Measurements from ENCODE around the gene CNTNAP2.

Gene CNTNAP2

DNA sequence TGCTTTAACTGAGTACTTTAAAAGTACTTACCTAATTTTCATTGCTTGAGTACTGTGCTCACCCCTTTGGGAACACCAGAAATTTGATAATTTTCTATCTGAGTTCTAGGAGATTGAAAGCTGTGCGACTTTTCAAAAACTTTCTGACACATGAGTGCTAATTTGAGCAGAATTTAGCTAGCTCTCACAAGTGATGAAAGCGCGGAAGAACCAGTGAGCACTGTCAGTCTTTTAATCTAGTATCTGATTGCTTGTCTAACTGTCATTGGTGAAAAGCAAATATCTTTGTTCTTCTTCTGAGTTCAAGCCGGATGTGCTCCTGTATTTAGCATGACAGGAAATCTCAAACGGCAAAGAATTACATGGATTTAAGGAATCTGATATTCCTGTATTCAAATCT, 899.4 kb downstream of the CNTNAP2 start:
- DNase-seq (ENCODE audit: low spot score) = no peak

DNA sequence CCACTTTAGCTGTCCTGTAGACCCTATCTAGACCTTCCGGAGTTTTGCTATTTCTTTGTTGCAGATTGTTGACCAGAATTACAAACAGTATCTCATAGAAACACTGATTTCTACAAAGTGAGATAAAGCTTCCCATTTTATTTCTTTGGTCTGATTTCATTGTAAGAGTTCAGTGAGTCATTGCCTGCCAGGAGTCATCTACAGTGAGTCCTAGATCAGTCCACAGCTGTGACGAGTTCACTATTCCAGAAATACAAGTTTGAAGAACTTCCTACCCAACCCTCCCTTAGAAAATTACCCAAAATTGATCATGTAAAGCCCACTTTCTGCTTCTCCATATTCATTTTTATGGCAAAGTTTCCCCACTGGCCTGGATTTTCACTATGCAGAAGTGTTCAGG, 905.5 kb downstream of the CNTNAP2 start:
- no peak for DNase-seq (ENCODE audit: low spot score)

DNA sequence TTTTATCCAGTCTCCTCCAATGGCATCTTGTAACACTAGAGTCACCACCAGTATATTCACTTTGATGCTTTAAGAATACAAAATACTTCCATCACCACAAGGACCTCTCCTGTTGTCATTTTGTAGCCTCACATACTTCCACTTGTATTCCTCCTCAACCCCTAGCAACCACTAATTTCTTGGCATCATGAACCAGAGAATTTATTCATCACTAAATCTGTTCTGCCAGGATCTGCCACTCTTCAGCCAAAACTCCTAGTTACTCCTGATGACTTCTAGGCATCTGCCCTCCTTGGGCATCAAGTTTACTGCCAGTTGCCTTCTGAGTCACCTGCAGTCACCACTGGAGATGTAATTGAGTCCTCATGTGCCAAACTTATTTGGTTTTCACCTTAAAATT, 906.8 kb downstream of the CNTNAP2 start:
- no peak for DNase-seq (ENCODE audit: low spot score)

GRCh38 chr7:147029953-147030352, 913.4 kb downstream of the CNTNAP2 start:
- DNase-seq (ENCODE audit: low spot score) = no peak

DNA sequence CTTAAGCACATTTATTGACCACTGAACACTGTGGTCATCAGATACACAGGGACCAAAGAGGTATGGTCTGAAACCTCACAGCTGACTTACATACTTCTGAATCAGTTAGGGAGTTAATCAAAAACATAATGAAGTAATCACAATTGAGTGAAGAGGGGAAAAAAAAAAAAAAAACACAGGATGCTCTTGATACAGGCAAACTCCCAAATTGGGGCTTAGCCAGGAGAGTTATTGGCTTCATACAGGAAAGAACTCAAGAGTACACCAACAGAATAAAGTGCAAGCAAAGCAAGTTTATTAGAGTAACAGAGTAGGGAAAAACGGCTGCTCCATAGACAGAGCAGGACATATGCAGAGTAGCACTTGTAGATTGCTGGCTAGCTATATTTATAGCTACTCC, 917.0 kb downstream of the CNTNAP2 start:
- no peak for DNase-seq (ENCODE audit: low spot score)

DNA sequence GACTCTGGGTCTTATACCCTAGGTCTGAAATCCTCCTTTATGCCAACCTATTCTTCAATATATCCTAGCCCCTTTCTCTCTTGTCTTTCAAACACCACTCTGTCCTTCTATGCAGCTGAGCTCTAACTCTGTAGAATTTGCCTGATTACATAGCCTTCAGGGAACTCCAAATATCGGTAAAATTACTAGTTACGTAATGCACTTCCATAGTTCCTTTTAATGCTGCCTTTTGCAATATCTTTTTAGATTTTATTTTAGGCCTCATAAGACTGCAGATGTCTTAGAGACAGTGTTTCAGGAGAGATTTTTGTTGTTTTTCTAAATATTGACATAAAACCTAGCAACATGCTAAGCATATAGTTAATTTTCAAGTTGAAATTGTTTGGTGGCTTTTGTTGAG, 924.8 kb downstream of the CNTNAP2 start:
- DNase-seq (ENCODE audit: low spot score) = no peak

- DNase-seq (ENCODE audit: low spot score) = no peak
Observed at GRCh38 chr7:147044941-147045340, 928.3 kb downstream of the CNTNAP2 start.

GRCh38 chr7:147047696-147048095, 931.1 kb downstream of the CNTNAP2 start:
- no peak for DNase-seq (ENCODE audit: low spot score)

DNA sequence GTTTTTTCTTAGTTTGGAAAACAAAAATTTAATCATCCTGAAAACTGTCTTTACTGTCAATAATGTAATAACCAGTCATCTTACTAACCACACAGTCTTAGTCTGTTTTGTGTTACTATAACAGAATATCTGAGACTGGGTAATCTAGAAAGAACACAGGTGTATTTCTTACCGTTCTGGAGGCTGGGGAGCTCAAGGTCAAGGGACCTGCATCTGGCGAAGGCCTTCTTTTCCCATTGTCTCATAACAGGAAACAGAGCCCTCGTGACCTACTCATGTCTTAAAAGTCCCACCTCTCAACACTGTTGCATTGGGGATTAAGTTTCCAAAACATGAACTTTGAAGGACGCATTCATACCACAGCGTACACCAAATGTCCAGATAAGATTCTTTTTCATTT, 932.3 kb downstream of the CNTNAP2 start:
- DNase-seq (ENCODE audit: low spot score) = no peak

GRCh38 chr7:147052818-147053217, 936.2 kb downstream of the CNTNAP2 start:
- no peak for DNase-seq (ENCODE audit: low spot score)

- no peak for DNase-seq (ENCODE audit: low spot score)
Observed at GRCh38 chr7:147053746-147054145, 937.1 kb downstream of the CNTNAP2 start.

- DNase-seq (ENCODE audit: low spot score) = no peak
Observed at GRCh38 chr7:147060070-147060469, 943.5 kb downstream of the CNTNAP2 start.

- DNase-seq (ENCODE audit: low spot score) = no peak
Observed at GRCh38 chr7:147062897-147063296, 946.3 kb downstream of the CNTNAP2 start.

DNA sequence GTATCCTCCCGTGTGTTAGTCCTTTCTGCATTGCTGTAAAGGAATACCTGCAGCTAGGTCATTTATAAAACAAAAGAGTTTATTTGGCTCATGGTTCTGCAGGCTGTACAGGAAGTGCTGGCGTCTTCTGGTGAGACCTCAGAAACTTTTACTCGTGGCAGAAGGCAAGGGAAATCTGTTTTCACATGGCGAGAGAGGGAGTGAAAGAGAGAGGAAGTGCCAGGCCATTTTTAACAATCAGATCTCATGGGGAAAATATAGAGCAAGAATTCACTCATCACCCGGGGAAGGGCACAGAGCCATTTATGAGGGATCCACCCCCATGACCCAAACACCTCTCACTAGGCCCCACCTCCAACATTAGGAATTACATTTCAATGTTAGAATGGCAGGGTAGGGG, 952.2 kb downstream of the CNTNAP2 start:
- no peak for DNase-seq (ENCODE audit: low spot score)

DNA sequence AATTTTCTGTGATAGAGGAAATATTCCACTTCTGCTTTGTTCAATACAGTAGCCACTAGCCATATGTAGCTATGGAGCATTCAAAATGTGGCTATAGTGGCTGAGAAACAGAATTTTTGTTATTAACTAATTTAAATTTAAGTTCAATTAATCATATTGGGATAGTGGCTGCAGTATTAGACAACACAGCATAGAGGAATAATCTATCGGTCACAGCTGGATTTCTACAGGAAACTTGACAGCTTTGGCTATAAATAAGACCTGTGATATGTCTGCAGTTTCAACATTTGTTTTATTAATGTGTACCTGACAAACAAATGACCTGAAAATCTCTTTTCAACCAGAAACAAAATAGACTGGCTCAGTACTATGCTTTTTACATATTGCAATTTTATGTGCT, 953.2 kb downstream of the CNTNAP2 start:
- no peak for DNase-seq (ENCODE audit: low spot score)

- no peak for DNase-seq (ENCODE audit: low spot score)
Observed at GRCh38 chr7:147070886-147071285, 954.3 kb downstream of the CNTNAP2 start.

DNA sequence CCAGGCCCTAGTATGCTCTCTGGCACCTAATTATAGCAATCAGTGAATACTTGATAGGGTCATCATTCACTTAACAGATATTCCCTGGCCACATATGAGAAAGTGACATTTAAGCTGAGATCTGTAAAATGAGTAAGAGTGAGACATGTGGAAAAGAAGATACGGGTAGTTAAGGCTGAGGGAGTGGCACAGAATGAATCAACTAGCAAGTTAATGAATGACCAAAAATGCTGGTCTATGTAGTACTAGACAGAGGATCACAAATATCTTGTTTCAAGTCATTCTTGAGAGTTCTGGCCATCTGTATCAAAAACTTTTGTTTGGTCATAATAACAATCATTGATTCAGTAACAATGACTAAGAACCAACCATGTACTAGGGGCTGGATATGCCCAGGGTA, 954.9 kb downstream of the CNTNAP2 start:
- no peak for DNase-seq (ENCODE audit: low spot score)

DNA sequence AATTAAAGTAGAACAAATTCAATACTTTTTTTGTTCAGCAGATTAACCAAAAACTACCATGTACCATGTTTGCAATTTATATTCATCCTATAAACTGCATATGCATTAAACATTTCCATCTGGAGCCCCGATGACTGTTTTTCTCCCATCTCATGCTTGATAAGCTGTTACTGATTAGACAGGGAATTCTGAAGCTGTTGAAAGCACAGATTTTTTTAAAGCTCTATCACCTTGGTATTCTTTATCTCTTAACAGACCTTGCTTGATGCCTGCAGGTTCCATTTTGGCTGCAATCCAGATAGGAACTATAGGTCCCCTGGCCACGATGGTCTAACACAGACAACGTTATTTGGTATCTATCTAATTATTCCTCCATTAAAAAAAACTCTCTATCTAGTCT, 961.7 kb downstream of the CNTNAP2 start:
- DNase-seq (ENCODE audit: low spot score) = no peak

DNA sequence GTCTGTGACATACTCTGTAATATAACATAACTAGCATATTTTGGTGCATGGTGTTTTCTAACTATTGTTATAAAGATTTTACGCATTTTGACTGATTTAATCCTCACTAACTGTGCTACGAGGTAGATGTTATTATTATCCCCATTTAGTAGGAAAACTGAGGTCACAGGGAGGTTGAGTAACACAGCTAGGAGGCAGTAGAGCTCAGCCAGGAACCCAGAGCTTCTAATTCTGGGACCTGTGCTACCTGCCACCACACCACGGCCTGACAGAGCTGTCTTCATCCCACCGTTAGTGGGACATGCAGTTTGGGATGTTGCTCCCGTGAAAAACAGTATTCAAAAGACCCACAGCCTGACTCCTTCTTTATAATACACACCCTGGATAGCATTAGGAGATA, 962.5 kb downstream of the CNTNAP2 start:
- DNase-seq (ENCODE audit: low spot score) = no peak

- DNase-seq (ENCODE audit: low spot score) = no peak
Observed at GRCh38 chr7:147079921-147080420, 963.4 kb downstream of the CNTNAP2 start.

DNA sequence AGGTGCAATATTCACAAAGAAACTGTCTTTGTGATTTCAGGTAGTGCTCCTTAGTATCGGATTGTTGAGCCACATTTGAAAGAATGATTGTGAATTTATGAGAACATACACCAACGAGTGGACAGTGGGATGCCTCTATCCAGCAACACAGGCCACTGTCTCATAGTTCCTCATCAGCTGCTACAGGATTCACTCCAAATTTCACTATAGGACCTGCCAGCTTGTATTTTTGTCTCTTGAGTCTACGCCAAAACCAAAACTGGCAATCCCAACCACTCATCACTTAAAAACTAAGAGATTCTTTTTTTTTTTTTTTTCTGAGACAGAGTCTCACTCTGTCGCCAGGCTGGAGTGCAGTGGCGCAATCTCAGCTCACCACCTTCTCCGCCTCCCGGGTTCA, 964.5 kb downstream of the CNTNAP2 start:
- DNase-seq (ENCODE audit: low spot score) = no peak

DNA sequence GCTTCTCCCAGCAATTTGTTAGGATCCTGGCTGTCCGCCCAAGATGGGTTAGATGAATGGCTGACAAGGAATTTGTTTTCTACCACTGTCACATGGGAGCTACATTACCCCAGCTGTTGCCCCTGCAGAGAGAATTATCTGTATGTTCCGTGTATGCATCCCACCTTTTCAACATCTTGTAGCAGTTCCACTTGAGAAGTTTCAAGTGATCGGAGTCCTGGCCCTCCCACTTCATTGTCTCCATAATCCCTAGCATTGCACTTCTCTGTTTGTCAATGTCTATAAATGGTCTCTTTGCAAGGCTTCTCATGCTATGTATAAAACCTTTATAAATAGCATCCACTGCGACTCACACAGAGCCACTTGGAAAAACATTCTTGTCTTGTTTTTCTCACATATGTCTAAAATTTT, 972.5 kb downstream of the CNTNAP2 start:
- DNase-seq (ENCODE audit: low spot score) = no peak

DNA sequence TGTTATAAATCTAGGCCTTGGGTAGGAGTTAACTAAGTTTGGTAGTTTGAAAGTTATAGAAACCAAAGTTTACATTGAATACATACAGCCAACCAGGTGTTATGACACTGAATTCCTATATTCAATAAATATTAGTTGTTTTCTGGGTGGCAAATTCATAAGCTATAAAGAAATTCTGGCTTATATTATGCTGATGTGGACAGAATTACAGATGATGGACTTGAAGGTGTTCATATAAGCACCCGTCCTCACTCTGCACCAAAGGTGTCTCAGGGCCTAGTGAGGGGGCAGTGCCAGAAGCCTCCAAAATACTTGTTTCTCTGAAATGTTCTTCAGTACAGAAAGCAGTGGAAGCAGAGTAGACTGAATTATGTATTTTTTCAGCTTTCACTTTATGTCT, 973.0 kb downstream of the CNTNAP2 start:
- DNase-seq (ENCODE audit: low spot score) = no peak

GRCh38 chr7:147096629-147097028, 980.0 kb downstream of the CNTNAP2 start:
- DNase-seq (ENCODE audit: low spot score) = no peak

GRCh38 chr7:147103224-147103623, 986.6 kb downstream of the CNTNAP2 start:
- no peak for DNase-seq (ENCODE audit: low spot score)
